HG03064 (cell line): Measurements from ENCODE around the gene SLC26A8.
"Not testable (repeated sequence)": the region's sequence is repeated elsewhere in the genome, so short reads cannot be mapped to it uniquely, and the experiment has no call there.

ENCODE experiments used
- ATAC-seq: cut with Tn5 transposase; IDR thresholded peaks from one replicate; pipeline ENCODE4 v1.9.1; 2021; ENCODE audit warnings: low read depth; ENCODE audit not compliant: unreplicated experiment

The SLC26A8 gene

GRCh38 chr6:35919085-35919826 is 105.2 kb downstream of the SLC26A8 start:
- peak; percentile 25 for ATAC-seq

GRCh38 chr6:35916893-35917292 is 107.5 kb downstream of the SLC26A8 start:
- not testable (repeated sequence) for ATAC-seq

GRCh38 chr6:35916056-35916455 is 108.4 kb downstream of the SLC26A8 start:
- no peak for ATAC-seq

- no peak for ATAC-seq
These were observed 109.9 kb downstream of the SLC26A8 start for GRCh38 chr6:35914536-35914935.

GRCh38 chr6:35911871-35912653 is 112.4 kb downstream of the SLC26A8 start:
- ATAC-seq: no peak

- ATAC-seq: not testable (repeated sequence)
These were observed 114.9 kb downstream of the SLC26A8 start for GRCh38 chr6:35909571-35909970.

GRCh38 chr6:35908753-35909401 is 115.6 kb downstream of the SLC26A8 start:
- ATAC-seq: not testable (repeated sequence)

GRCh38 chr6:35907750-35908149 is 116.7 kb downstream of the SLC26A8 start:
- ATAC-seq: no peak

GRCh38 chr6:35906499-35906846 is 118.0 kb downstream of the SLC26A8 start:
- ATAC-seq: no peak

- ATAC-seq: no peak
These were observed 118.5 kb downstream of the SLC26A8 start for GRCh38 chr6:35905841-35906498.

- ATAC-seq: no peak
These were observed 119.2 kb downstream of the SLC26A8 start for GRCh38 chr6:35905141-35905785.

GRCh38 chr6:35903679-35904078 is 120.8 kb downstream of the SLC26A8 start:
- no peak for ATAC-seq

GRCh38 chr6:35900448-35900847 is 124.0 kb downstream of the SLC26A8 start:
- no peak for ATAC-seq

GRCh38 chr6:35898003-35898402 is 126.4 kb downstream of the SLC26A8 start:
- ATAC-seq: no peak

- no peak for ATAC-seq
These were observed 127.0 kb downstream of the SLC26A8 start for GRCh38 chr6:35897486-35897885.

- ATAC-seq: no peak
These were observed 127.4 kb downstream of the SLC26A8 start for GRCh38 chr6:35897036-35897435.

GRCh38 chr6:35896228-35896627 is 128.2 kb downstream of the SLC26A8 start:
- no peak for ATAC-seq

- no peak for ATAC-seq
These were observed 128.9 kb downstream of the SLC26A8 start for GRCh38 chr6:35895560-35895959.

GRCh38 chr6:35894776-35895175 is 129.7 kb downstream of the SLC26A8 start:
- no peak for ATAC-seq
